ENCODE measurements around the gene GRK5.

- TF ChIP-seq EZH2 (IDR thresholded peaks at IDR 0.05; ENCODE audit: insufficient read depth, poor library complexity, severe bottlenecking) (no peak), EZH2phosphoT487 (IDR thresholded peaks at IDR 0.05; ENCODE audit: insufficient read depth, low read depth) (no peak)
These were observed 62.4 kb downstream of the GRK5 start for GRCh38 chr10:119269737-119270136.
